22Rv1 (cell line): ENCODE measurements around the gene NEURL1.

Experiments
- CTCF ChIP-seq: fragments of 450-650 bp; IDR thresholded peaks from 2 replicates; pipeline ENCODE4 v1.5.1; 2017; ENCODE audit warnings: mild to moderate bottlenecking
- ZFX ChIP-seq: fragments of 450-650 bp; IDR thresholded peaks from 2 replicates; pipeline ENCODE4 v1.6.1; 2017; ENCODE audit warnings: antibody characterized with exemption, borderline replicate concordance

DNA sequence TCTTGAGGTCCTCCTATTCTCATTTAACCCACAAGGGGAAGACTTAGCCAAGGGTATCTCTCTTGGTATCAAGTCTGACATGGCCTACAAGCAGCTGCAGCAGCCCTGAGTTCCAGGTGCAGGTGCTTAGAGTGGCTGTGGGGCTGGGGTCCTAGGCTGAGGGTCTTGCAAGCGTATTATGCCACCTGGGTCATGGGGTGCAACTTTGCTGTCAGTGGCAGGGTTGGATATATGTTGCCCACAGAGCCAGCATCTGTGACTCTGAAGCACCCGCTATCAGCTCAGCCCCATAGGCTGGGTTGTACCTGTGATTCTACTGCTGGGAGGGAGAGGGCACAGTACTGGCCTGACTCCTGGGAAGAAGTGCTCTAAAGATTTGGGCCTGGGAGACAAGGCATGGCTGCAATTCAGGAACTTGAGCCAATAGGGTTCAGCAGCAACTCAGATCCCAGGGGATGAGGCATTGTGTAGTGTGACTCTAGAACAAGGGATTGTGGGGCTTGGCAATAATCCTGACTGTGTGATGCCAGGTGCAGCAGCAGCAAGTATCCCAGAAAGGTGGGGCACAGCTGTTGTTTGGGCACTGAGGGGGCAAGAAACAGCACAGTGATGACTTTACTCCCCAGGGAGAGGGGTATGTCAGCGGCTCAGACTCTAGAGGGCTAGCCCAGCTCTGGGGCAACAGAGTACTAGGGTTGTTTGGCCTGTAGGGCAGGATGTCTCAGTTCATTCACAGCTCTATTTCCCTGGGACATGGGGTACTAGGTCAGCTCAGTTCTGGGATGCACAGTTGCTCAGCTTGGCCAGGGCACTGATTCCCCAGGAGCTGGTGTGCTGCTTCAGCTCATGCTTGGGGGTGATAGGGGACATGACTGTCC, 41.4 kb downstream of the NEURL1 start:
- TF ChIP-seq CTCF (no peak), ZFX (no peak)
